ENCODE measurements around the gene PTGR2.
"Not testable (repeated sequence)": the region's sequence is repeated elsewhere in the genome, so short reads cannot be mapped to it uniquely, and the experiment has no call there.

The PTGR2 gene

DNA sequence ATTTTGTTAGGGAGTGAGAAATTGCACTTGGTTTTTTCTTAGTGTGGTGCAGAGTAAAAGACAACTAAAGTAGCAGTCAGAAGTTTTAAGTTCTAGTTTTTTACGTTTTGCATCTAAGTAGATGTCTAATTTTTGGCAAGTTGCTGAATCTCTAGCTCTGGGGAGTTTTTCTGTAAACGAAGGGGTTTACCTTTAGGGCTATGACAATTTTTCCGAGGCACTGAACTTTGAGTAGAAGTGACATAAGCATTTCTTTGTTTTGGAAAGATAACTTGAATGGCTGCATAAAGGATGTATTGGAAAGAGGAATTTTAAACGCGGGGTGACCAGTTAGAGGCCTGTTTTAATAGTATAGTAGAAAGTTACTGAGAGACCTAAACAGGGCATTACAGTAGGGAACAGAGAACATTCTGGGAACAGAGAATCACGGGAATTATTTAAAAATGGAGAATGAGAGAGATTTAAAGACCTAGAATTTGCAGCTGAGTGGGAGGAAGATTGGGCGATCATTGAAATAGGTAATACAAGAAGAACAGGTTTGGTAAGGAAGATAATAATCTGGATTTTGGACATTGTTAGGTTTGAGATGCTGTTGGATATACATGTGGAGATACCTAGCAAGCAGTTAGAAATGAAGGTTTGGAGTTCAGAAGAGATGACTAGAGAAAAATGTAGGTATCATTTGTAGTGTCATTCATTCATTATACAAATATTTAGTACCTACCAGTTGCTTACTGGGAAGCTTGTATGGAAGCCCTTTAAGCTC is 36.2 kb downstream of the PTGR2 start:
- DNase-seq: no peak

- DNase-seq: no peak
These were observed 36.8 kb downstream of the PTGR2 start for GRCh38 chr14:73888460-73888725.

DNA sequence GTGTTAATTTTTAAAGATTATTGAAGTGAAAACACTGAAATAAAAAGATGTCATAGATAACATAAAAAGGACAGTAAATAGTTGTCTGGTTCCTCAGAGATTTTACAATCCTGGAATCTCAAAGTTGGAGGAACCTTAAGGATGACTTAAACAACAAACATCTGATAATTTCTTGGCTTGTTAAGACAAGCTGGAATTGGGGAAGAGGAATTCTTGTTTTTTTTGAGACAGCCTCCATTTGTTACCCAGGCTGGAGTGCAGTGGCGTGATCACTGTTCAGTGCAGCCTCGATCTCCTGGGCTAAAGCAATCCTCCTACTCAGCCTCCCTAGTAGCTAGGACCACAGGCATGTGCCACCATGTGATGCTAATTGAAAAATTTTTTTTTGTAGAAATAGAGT is 37.3 kb downstream of the PTGR2 start:
- no peak for DNase-seq

- no peak for DNase-seq
These were observed 37.7 kb downstream of the PTGR2 start for GRCh38 chr14:73889376-73889775.

- DNase-seq: not testable (repeated sequence)
These were observed 42.6 kb downstream of the PTGR2 start for GRCh38 chr14:73894180-73894687.

GRCh38 chr14:73895939-73896338 is 44.3 kb downstream of the PTGR2 start:
- no peak for DNase-seq

DNA sequence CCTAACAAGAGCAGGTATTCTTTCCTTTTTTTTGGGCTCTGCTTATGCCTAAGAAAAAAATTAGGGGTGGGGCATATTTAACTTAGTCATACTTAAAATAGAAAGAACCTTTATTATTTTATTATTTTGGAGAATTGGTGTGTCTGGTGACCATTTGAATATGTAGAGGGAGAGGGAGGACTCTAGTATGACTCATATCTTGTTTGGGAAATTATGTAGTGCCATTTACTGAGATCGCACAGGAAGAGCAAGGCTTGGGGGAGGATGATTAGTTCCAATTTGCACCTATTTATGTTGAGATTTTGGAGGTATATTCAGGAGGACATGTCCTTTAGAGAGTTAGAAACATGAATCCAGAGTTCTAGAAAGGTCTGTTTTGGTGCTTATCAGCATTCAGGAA is 44.9 kb downstream of the PTGR2 start:
- no peak for DNase-seq

DNA sequence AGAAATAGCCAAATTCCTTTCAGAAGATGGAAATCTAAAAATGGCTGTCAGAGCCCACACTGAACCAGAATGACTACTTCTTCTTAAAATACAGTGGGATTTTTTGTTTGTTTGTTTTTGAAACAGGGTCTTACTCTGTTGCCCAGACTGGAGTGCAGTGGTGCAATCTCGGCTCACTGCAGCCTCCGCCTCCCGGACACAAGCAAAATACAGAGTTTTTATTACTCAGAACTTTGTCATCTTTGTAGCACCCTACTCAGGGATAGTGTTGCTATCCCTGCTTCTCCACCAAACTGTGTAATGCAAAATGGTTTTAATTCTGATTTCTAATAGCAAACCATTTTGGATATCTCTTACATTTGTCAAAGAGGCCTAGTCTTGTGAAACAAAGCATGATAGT is 51.4 kb downstream of the PTGR2 start:
- DNase-seq: no peak

GRCh38 chr14:73909681-73910080 is 58.0 kb downstream of the PTGR2 start:
- DNase-seq: no peak

GRCh38 chr14:73913256-73913655 is 61.6 kb downstream of the PTGR2 start:
- DNase-seq: no peak

DNA sequence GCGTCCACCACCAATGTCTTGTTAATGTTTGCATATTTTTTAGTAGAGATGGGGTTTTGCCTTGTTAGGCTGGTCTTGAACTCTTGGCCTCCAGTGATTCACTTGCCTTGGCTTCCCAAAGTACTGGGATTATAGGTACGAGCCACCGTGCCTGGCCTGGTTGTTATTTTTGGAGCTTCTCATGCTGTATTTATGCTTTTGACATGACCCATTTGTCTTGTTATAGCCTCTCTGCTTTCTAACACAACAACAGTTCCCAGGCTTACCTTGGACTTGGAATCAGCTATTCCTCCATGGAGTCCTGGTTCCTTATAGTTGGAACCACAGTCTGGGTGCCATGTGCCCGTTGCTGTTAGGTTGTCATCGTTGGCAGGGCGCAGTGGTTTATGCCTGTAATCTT is 64.7 kb downstream of the PTGR2 start:
- DNase-seq: no peak

DNA sequence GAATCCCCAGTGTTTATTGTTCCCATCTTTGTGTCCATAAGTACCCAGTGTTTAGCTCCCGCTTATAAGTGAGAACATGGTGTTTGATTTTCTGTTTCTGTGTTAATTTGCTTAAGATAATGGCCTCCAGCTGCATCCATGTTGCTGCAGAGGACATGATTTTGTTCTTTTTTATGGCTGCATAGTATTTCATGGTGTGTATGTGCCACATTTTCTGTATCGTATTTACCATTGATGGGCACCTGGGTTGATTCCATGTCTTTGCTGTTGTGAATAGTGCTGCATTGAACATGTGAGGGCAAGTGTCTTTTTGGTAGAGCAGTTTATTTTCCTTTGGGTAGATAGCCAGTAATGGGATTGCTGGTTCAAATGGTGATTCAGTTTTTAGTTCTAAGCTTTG is 67.8 kb downstream of the PTGR2 start:
- DNase-seq: not testable (repeated sequence)

DNA sequence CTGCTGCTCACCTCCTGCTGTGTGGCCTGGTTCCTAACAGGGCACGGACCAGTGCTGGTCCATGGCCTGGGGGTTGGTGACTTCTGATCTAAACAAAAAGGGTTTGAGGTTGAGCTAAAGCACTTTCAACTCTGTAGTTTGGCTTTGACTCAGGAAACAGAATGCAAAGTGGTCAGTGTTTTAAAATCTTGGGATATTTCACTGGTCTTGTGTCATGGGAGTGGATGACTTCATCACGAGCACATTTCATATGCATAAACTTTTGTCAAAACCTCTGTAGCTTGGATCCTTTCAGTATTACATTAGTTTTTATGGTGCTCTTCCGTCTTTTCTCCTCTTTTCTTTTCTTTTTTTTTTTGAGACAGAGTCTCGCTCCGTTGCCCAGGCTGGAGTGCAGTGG is 72.7 kb downstream of the PTGR2 start:
- no peak for DNase-seq

Data from activated naive CD4-positive, alpha-beta T cell (primary cell).